Transverse colon (tissue), 4 donors: ENCODE results near the gene SLC39A7. TPM values are rescaled to one million over a fixed set of nuclear protein-coding genes. Genes with fewer than 3 reads are reported as not detected.

Source experiments
- DNase-seq: peaks from one replicate; pipeline ENCODE4 v3.0.0-alpha.2; 2019
- H3K27ac ChIP-seq, 4 donors: fragments of 200-600 bp; sonication (generic); 2 replicates each; pipeline ENCODE4 v1.5.1; 2016 to 2018; ENCODE audit warnings: inconsistent platforms in 4 of 4
- H3K27me3 ChIP-seq: fragments of 200-600 bp; sonication (generic); 2 replicates; pipeline ENCODE4 v1.5.1; 2017; ENCODE audit warnings: inconsistent platforms
- H3K36me3 ChIP-seq, 4 donors: fragments of 200-600 bp; sonication (generic); 2 replicates each; pipeline ENCODE4 v1.5.1; 2017 to 2019; ENCODE audit warnings: inconsistent platforms in 4 of 4
- H3K4me1 ChIP-seq, 4 donors: fragments of 200-600 bp; sonication (generic); 2 replicates each; pipeline ENCODE4 v1.5.1; 2017 to 2020; ENCODE audit warnings: inconsistent platforms in 4 of 4
- H3K4me3 ChIP-seq, 4 donors: fragments of 200-600 bp; sonication (generic); 1 replicate in 1 of 4; 2 replicates in 3 of 4; pipeline versions ENCODE4 v1.5.1 to v1.6.1; 2017 to 2019; ENCODE audit warnings: inconsistent platforms in 4 of 4
- H3K9me3 ChIP-seq, 2 donors: fragments of 200-600 bp; sonication (generic); 2 replicates each; pipeline ENCODE4 v1.5.1; 2017 to 2019; ENCODE audit warnings: inconsistent platforms in 2 of 2
- EP300 ChIP-seq: sonication (generic); formaldehyde crosslinking; IDR thresholded peaks from one replicate; pipeline ENCODE4 v1.6.1; 2017; ENCODE audit warnings: antibody characterized with exemption, low read depth
- POLR2A ChIP-seq: fragments of 450-650 bp; IDR thresholded peaks from one replicate; pipeline ENCODE4 v1.6.1; 2016; ENCODE audit warnings: antibody characterized with exemption, mild to moderate bottlenecking, moderate library complexity
- POLR2AphosphoS5 ChIP-seq, 3 donors: sonication (generic); formaldehyde crosslinking; IDR thresholded peaks; one replicate each; pipeline ENCODE4 v1.6.1; 2016; ENCODE audit warnings: antibody characterized with exemption in 3 of 3
- WGBS, 2 donors: methylation state at CpG; one replicate each; pipeline ENCODE4 v1.1.5; 2018; ENCODE audit warnings: low coverage in 1 of 2; 5-methylcytosine and 5-hydroxymethylcytosine counted together
- in situ Hi-C, 4 donors: fragments of 200-750 bp; cut with MboI; loops; one replicate each; pipeline versions ENCODE4 v1.15.0 to v1.15.1; 2017; ENCODE audit warnings: low sequenced_read_pairs in 3 of 4, low pct_ligation_motif_present in 1 of 4, low pct_unique_long_range_greater_than_20kb in 1 of 4
- intact Hi-C: fragments of 100-400 bp; cut with DNase I; formaldehyde crosslinking; loops from one replicate; pipeline ENCODE4 v1.15.1; 2023; ENCODE audit warnings: low total_unique reads
- total RNA-seq, 4 donors: library from RNA; depleted of rRNA; stranded (reverse); fragments of >200 nt; gene quantifications; one replicate each; pipeline ENCODE4 v1.1.0, GENCODE V29; 2016
- TF ChIP-seq, protein P1 (sequence below), 5 experiments: fragments of 200-600 bp in 3 of 5; fragments of 450-650 bp in 2 of 5; sonication (generic) in 3 of 5; IDR thresholded peaks; 1 replicate in 2 of 5; 2 replicates in 3 of 5; pipeline ENCODE4 v1.5.1; 2016 to 2017; ENCODE audit warnings: antibody characterized with exemption in 5 of 5, inconsistent platforms in 3 of 5, mild to moderate bottlenecking in 2 of 5, moderate library complexity in 1 of 5

Gene SLC39A7
- total RNA-seq, 4 donors from 2014 or later, result 38.2 to 99.9 (median 60.5) TPM

DNA sequence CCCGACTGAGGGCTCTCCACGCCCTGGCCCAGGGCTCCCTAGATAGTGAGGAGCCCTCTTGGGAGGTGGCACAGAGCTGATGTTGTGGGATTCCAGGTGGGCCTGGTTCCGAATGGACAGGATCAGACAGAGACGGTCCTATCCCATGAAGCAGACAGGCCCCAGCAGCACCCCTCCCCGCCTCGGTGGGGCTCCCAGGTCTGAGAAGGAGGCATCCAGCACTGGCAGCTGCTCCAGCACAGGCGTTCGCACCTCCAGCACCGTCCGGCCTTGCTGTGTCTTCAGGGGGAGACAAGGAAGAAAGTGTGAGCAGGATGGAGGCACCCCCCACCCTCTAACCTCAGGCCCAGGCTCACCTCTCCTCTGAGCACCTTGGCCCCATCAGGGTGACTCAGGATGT lies 37.1 kb upstream of the SLC39A7 start:
- no peaks in the 10 kb centered on the region for H3K9me3 ChIP-seq
- no peak overlapping the region for H3K27ac ChIP-seq
- no peak for TF ChIP-seq EP300
- TF ChIP-seq, protein P1, sequence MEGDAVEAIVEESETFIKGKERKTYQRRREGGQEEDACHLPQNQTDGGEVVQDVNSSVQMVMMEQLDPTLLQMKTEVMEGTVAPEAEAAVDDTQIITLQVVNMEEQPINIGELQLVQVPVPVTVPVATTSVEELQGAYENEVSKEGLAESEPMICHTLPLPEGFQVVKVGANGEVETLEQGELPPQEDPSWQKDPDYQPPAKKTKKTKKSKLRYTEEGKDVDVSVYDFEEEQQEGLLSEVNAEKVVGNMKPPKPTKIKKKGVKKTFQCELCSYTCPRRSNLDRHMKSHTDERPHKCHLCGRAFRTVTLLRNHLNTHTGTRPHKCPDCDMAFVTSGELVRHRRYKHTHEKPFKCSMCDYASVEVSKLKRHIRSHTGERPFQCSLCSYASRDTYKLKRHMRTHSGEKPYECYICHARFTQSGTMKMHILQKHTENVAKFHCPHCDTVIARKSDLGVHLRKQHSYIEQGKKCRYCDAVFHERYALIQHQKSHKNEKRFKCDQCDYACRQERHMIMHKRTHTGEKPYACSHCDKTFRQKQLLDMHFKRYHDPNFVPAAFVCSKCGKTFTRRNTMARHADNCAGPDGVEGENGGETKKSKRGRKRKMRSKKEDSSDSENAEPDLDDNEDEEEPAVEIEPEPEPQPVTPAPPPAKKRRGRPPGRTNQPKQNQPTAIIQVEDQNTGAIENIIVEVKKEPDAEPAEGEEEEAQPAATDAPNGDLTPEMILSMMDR (IDR thresholded peaks at IDR 0.05), result no peak
- TF ChIP-seq POLR2AphosphoS5 (IDR thresholded peaks at IDR 0.05), result no peak
- no peak for TF ChIP-seq POLR2A
- no peaks in the 10 kb centered on the region for H3K27me3 ChIP-seq
- H3K4me1 ChIP-seq, result peaks cover 4 to 17% (median 15%) of the 10 kb centered on the region in 4 donors
- DNase-seq, result no peak
- no peaks in the 10 kb centered on the region for H3K36me3 ChIP-seq
- intact Hi-C loops (loop anchor here (10.0 kb wide), 1 partner anchor 81 kb away; no protein-coding TSS in a partner anchor), in situ Hi-C loops (loop anchor here in 2 of 4 donors (10.0 kb wide), 1 partner anchor 81 kb away; no protein-coding TSS in a partner anchor)
- WGBS, 2 donors, result 78% methylated on average over 10 of the region's 10 CpGs; no CpG with 5 or more reads in 1 of the 2 donors
- no peak overlapping the region for H3K4me3 ChIP-seq

DNA sequence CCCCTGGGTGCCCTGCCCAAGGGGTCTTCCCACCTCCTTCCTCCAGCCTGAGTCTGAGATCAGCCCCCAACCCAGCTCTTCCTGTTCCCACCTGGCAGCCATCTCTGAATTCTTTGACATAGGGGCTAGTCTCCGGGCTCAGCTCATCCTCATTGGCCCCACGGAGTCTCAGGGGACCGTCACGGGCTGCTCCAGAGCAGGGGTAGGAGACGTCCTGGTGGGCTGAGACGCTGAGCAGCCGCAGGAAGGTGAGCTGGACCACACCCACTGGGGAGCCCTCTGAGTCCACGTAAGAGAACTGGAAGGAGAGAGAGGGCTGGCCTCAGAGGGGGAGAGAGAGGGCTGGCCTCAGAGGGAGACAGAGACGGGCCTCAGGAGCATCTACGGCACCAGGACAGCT lies 36.5 kb upstream of the SLC39A7 start:
- H3K4me3 ChIP-seq, result no peak overlapping the region
- no peaks in the 10 kb centered on the region for H3K36me3 ChIP-seq
- in situ Hi-C loops (loop anchor here in 2 of 4 donors (10.0 kb wide), 1 partner anchor 81 kb away; no protein-coding TSS in a partner anchor), intact Hi-C loops (loop anchor here (10.0 kb wide), 1 partner anchor 81 kb away; no protein-coding TSS in a partner anchor)
- H3K4me1 ChIP-seq, result peaks cover 4 to 17% (median 15%) of the 10 kb centered on the region in 4 donors
- DNase-seq, result no peak
- 20 to 52% methylated on average over 1 to 10 of the region's 10 CpGs for WGBS, 2 donors
- TF ChIP-seq POLR2AphosphoS5 (IDR thresholded peaks at IDR 0.05) (no peak), POLR2A (no peak), EP300 (no peak)
- TF ChIP-seq, protein P1 (IDR thresholded peaks at IDR 0.05), result no peak
- no peak overlapping the region for H3K27ac ChIP-seq
- H3K27me3 ChIP-seq, result no peaks in the 10 kb centered on the region
- no peaks in the 10 kb centered on the region for H3K9me3 ChIP-seq

DNA sequence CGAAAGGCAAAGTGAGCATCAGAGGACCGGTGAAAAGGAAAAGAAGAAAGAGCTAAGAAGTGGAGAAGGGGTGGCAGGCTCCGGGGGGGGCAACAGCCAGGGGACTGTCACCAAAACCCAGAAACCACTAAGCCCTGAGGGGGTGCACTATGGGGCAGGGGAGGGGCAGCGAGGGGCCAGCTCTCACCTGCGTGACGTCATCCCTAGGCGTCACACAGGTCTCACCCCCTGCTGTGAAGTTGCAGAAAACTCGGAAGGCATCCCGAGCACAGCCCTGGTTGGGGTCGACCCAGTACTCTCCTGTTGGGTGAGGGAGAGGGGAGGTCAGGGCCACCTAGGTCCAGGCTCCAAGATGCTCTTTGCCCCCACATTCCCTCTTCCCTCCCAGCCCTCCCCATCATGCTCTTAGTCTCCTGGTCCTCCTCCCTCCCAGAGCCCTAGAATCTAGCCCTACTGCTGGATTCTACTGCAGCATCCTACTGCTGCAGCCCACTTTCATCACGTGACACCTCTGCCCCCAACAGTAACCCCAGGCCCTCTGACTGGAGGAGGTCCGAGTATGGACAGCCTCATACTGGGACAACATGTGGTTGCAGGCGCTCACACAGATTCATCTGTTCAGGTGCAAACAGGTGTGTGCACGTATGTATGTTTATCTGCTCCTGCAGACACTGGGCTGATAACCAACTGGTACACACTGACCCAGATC lies 35.8 kb upstream of the SLC39A7 start:
- Histone ChIP-seq H3K27me3 (no peaks in the 10 kb centered on the region), H3K36me3 (no peaks in the 10 kb centered on the region), H3K4me1 (peaks cover 4 to 17% (median 15%) of the 10 kb centered on the region in 4 donors), H3K4me3 (no peak overlapping the region), H3K9me3 (no peaks in the 10 kb centered on the region), H3K27ac (no peak overlapping the region)
- in situ Hi-C loops (loop anchor here in 2 of 4 donors (10.0 kb wide), 1 partner anchor 80 kb away; no protein-coding TSS in a partner anchor), intact Hi-C loops (loop anchor here (10.0 kb wide), 1 partner anchor 80 kb away; no protein-coding TSS in a partner anchor)
- no peak for DNase-seq
- TF ChIP-seq, protein P1 (IDR thresholded peaks at IDR 0.05), result no peak
- TF ChIP-seq POLR2AphosphoS5 (IDR thresholded peaks at IDR 0.05), result no peak
- TF ChIP-seq POLR2A, result no peak
- no peak for TF ChIP-seq EP300
- WGBS, 2 donors, result 57 to 90% methylated on average over 7 to 14 of the region's 14 CpGs

DNA sequence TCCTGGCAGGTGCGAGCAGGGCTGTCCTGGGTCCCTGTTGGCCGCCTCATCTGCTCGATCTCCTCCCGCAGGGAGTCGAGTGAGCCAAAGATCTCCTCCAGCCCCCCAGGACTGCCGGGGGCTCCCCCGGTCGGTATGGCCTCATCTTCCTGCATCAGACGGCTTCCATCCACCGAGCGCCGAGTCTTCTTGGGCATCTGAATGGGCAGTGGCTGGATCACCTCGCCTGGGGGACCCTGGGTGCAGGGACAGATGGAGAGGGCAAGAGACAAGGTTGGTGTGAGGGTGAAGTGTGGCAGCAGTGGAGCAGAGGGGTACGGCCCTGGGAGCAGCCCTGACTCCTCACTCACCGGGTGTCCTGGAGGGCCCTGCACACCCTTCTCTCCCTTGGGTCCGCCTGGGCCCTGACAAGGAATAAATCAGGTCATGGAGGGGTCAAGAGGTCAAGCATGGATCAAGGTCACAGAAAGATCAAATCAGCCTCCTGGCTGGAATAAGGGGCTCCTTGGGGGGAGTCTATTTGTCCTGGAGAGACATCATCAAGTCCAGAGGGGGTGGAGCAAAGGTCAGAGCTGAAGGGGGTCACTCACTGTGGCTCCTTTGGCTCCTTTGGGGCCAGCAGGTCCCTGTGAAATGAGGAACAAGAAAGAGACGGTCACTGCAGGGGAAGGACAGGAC lies 34.9 kb upstream of the SLC39A7 start:
- intact Hi-C loops, result loop anchor here (10.0 kb wide), 1 partner anchor 79 kb away; no protein-coding TSS in a partner anchor
- TF ChIP-seq, protein P1 (IDR thresholded peaks at IDR 0.05), result no peak
- no peak for TF ChIP-seq POLR2AphosphoS5 (IDR thresholded peaks at IDR 0.05)
- no peak for TF ChIP-seq EP300
- TF ChIP-seq POLR2A, result no peak
- no peak overlapping the region for H3K4me3 ChIP-seq
- peaks cover 4 to 15% (median 12%) of the 10 kb centered on the region in 4 donors for H3K4me1 ChIP-seq
- no peak for DNase-seq
- no peaks in the 10 kb centered on the region for H3K9me3 ChIP-seq
- in situ Hi-C loops, result loop anchor here in 2 of 4 donors (10.0 kb wide), 1 partner anchor 79 kb away; no protein-coding TSS in a partner anchor
- H3K27ac ChIP-seq, result no peak overlapping the region
- WGBS, 2 donors, result 50 to 84% methylated on average over 1 to 16 of the region's 17 CpGs
- no peaks in the 10 kb centered on the region for H3K27me3 ChIP-seq
- H3K36me3 ChIP-seq, result no peaks in the 10 kb centered on the region
